Stimulated activated CD4-positive, alpha-beta T cell treated with anti-CD3 and anti-CD28 coated beads, TNF-alpha, amount 100 ng/mL, for 48 hours (primary cell): Measurements from ENCODE around the gene UGCG.
A peak's percentile ranks its signal among the peaks of the same experiment; 100 is the strongest.
"Not testable (repeated sequence)": the region's sequence is repeated elsewhere in the genome, so short reads cannot be mapped to it uniquely, and the experiment has no call there.

ENCODE experiments used
- DNase-seq, 3 donors: peaks; one replicate each; pipeline ENCODE4 v3.0.0-alpha.2; 2020; ENCODE audit warnings: low read depth in 3 of 3

Gene UGCG

DNA sequence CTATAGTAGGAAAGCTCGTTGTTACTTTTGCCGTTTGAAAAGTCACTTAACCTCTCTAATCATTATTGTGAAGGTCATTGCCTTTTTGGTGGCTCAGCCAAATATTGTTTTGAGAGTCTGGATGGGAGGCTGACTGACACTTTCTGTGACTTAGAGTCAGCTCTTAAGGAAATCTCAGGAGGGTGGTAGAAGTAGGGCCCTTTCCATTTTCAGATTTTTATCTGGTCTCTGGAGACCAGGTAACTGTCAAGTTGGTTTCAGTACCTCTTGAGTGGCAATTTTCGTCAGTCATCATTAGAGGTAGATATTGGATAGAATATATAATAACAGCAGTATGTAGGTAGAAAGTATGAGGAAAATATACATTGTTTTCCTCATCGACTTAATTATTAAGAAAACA lies 23.3 kb downstream of the UGCG start:
- DNase-seq: no peak

DNA sequence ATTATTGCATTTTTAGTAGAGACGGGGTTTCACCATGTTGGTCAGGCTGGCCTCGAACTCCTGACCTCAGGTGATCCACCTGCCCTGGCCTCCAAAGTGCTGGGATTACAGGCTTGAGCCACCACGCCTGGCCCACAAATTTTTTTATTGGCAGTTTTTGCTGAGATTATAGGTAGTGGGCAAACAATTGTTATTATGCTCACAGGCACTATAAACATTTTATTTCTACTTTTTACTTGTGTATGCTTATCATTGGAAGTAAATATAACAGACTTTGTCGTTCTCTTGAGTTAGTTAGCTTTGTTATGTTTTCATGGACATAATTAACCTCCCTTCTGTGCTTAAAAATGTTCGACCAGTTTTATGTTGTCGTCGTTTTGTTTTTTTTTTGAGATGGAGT lies 23.9 kb downstream of the UGCG start:
- no peak for DNase-seq

DNA sequence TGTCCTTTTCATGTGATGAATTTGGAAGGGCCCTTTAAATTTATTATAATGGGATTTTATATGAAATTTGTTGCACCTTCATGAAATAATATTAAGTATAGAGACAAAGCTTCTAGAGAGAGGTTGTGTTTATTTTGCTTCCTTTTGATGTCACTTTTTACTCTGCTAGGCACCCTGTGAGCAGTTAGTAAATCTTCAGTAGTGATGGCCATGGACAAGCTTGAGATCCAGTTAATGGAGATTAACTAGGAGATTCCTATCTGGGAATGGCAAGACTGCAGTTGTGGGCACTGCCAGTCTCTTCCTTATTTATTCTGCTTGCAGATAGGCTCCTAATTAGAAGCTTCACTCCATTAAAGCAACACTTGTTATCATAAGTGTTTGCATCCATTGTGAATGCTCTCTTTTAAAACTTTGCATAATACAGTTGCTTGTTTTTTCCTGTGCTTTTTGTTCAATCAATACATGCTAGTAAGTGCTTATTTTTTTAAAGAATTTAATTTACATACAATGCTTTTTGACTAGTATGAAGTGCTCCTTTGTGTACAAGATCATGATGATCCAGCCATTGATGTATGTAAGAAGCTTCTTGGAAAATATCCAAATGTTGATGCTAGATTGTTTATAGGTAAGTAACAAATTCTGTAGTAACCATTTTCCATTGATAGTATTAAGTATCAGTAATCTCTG lies 25.9 kb downstream of the UGCG start:
- DNase-seq: no peak

DNA sequence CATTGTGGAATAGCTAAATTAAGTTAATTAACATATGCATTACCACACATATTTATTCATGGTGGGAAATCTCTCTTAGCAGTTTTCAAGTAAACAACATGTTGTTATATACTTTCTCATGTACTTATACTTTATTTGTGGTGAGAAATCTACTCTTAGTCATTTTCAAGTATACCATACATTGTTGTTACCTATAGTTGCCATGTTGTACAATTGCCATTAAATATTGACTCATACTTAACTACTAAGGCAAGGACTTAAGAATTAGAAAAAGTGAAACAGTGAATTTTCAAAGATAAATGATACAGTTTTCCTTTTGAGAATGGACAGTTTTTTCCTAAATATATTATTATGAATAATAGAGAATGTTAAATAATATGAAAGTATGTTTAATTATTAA lies 27.7 kb downstream of the UGCG start:
- DNase-seq: no peak

DNA sequence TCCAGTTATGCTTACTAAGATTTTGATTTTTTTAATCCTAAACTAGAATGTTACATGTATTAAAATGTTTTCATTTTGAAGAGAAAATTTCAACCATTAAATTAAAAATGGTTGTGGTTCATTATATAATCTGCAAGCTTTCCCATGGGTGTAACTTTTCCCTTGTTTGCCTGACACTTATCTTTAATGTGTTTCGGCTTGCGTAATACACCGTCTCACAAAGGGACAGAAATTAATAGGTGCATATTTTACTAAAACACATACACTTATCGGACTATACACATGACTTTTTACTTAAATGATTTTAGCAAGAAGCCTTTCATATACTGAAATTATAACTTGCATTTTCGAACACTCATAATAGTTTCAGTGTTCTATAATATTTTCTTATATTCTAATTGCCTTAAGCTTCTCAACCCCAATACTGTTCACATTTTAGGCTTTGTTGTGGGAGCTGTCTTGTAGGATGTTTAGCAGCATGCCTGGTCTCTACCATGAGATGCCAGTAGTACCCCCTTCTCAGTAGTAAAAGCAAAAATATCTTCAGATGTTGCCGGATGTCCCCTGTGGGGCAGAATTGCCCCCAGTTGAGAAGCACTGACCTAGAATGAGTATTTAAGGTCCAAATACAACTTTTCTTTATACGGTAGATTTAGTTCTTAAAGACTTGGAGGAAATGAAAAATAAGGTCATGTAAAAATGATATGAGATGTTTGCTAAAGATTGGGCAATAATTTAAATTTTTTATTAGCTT lies 28.6 kb downstream of the UGCG start:
- no peak for DNase-seq

DNA sequence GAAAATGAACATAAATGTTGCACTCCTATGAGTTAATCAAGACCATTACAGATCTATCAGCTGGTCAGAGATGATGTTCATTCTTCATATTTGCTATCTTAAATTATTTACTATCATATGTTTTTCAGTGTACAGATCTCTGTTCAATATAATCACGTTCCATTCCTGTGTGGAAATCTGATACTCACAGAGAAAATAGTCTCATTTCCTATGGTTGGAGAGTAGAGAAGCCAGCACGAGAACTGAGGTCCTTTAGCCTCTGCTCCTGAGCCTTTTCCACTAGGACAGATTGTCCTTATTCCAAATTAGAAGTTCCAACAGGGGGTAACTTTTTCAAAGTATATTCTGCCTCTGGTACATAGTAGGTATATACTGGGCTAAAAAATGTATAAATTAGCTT lies 29.2 kb downstream of the UGCG start:
- DNase-seq: no peak

DNA sequence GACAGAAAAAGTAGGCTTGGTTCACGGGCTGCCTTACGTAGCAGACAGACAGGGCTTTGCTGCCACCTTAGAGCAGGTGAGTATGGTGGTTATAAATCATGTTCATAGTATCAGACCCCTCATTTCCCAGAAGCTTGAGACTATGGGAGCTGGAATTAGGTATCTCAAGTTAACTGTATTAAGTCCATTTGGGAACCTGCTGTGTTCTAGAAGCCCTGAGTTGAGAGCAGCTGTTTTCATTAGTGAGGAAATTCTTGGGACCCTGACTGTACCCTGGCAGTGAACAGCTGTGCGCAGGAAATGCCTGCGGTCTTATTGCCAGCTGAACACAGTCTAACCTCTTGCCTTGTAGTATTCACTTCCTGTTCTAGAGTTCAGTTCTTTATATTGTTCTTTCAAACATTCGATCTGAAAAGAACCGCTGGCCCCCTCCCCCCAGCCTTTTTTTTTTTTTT lies 29.8 kb downstream of the UGCG start:
- DNase-seq: no peak

DNA sequence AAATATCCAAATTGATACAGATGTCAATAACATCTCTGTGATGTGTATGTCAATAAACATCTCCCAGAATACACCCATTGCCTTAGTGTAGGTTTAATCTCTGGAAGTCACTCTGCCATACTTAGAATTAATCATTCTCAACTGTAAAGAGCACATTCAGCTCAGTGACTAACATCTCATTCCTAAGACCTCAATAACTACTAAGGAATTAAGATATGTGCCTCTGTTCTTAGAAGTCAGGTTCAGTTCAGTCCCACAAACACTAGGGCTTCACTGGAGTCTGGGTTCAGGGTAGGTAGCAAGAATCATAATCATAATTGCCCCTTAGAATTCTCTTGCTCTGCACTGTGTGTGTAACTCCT lies 31.7 kb downstream of the UGCG start:
- no peak for DNase-seq

DNA sequence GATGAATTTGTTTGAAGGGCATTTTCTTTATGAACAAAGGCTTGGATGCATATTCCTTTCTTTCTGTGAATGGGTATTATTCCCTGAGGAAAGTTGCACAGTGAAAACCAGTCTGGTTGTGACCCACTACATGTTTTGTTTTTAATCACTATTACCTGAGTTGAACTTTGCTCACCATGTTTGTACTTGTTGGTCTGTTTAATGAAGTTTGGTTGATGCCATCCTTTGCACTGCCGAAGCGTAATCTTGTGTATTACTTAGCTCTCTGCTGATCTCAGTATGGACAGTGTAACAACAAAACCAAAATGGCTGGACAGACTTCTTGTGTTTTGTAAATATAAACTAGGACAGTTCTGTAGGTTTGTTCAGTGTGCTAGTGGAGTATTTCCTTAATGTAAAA lies 38.1 kb downstream of the UGCG start:
- no peak for DNase-seq

DNA sequence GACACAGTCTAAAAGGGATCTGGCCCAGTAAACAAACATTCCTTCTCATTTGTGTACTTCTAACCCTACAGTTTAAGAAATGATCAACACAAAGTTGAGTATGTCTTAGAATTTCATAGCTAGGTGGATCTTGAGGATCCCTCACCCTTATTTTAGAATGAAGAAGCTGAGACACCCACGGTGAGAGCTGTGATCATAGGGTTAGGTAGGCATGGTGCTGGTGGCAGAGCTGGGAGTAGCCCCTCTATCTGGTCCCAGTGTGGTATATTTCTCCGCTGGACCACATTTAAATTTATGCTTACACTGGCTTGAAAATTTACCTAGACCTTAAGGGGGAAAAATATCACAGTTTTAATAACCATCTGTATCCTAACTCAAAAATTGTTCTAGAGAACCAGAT lies 39.8 kb downstream of the UGCG start:
- DNase-seq: no peak

DNA sequence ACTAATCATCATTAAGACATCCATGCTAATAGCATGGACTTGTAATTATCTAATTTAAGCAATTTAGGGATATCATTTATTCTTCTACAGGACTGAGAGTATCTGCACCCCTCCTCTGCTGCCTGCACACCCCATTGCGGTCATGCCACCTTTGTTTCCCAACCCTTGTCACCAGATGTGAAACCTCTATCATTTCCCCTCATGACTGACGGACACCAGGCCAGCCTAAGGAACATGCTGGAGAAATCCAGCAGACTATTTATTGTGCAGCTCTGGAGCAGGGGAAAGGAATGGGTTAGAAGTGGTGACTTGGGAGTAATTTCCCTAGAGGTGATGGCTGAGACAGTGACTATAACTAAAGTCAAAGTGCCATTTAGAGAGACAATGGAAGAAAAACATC lies 40.7 kb downstream of the UGCG start:
- DNase-seq: no peak

DNA sequence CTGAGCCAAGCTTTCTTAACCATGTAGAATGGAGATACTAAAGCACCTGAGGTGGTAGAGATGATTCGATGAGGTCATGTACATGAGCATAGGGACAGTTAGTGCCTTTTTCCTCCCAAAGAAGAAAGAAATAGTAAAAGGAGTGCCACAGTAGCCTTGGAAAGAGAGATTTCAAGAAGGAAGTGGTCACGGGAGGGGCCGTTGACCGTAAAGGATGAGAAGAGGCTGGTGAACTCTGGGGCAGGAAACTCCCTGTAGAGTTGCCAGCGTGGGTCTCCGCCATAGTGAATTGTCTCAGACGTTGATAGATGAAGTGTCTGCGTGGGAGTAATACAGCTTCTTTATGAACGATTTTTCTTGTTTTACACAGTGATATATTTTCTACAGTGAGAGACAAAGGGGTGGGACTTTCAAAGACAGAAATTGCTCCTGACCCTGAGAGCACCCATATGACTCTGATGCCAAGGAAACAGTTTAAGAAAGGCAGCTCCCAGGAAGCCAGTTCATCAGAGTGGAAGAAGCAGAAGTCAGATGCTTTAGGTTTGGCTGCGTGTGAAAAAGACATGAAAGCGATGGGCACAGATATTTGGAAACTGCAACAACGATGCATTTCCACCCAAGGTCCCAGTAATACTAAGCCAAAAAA lies 41.3 kb downstream of the UGCG start:
- peak in 2 of 3 donors; percentile 39 to 43 for DNase-seq

DNA sequence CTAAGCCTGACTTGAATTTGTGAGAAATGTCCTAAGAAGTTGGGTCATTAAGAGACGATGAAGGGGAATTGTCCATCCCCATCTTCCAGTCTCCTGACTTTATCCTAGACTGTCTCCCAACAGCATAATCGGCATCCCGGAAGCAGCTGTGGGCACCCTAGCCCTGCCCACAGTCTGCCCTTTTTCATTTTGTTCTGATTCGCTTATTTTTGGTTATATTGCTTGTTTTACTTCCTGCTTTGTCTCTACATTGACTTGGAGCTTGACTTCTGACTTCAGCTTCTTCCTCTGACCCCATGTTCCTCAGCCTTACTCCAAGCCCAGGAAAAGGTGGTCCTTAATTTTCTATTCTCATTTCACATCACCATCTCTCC lies 41.8 kb downstream of the UGCG start:
- DNase-seq: no peak

DNA sequence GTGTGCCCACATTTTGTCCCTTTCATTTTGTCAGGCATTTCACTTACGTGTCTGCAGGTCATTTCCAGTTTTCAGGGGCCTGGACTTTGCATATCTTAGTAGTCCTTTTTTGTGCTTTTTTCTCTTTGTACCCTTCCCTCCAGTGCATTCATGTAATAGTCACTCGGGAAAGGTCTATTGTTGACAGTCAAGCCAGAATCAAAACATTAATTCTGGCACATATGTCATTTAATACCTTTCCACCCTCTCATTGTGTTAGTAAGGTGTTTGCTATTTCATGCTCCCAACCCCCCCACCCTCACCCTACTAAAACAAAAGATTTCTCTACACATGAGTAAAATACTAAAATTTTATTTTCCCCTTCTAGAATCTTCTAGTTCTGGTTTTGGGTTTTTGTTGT lies 42.7 kb downstream of the UGCG start:
- no peak for DNase-seq

DNA sequence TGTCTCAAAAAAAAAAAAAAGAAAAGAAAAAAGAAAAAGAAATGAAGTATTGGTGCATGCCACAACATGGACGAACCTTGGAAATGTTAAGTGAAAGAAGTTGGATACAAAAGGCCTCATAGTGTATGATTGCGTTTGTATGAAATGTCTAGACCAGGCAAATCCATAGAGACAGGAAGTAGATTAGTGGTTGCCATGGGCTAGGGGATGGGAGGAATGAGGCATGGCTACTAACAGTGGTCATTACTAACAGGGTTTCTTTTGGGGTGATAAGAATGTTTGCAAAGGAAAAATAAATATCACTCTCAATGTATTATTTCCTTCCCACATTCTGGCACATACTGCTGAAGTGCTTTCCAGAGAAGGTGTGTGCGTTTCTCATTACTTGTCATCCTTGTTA lies 44.1 kb downstream of the UGCG start:
- no peak for DNase-seq

DNA sequence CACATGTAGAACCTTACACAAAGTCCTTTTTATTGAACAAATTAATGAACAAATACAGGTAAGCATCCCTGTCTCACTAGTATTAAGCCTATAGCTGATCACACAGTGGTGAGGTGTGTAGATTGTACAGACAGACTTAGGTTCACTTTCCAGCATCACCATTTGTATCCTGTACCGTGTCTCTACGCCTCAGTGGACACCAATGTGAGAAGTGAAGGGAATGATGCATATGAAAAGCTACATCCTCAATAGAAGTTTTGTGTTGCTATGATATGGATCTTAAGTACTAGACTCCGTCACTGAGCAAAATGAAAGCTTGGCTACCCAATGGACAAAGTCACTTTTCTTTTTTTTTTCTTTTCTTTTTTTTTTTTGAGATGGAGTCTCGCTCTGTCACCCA lies 46.6 kb downstream of the UGCG start:
- no peak for DNase-seq

DNA sequence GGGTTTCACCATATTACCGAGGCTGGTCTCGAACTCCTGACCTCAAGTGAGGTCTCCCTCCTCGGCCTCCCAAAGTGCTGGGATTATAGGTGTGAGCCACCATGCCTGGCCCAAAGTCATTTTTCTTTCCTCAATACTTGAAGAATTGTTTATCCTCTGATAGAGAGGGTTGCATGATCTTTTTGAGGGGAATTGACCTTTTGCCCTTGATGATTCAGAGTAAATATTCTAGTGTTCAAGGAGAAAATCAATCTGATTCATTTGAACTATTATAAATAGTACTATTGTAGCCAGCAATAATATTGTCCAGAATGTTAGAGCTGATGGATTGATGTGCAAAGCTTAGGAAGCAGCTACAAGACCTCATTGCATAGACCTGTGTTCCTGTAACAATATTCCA lies 47.1 kb downstream of the UGCG start:
- no peak for DNase-seq

DNA sequence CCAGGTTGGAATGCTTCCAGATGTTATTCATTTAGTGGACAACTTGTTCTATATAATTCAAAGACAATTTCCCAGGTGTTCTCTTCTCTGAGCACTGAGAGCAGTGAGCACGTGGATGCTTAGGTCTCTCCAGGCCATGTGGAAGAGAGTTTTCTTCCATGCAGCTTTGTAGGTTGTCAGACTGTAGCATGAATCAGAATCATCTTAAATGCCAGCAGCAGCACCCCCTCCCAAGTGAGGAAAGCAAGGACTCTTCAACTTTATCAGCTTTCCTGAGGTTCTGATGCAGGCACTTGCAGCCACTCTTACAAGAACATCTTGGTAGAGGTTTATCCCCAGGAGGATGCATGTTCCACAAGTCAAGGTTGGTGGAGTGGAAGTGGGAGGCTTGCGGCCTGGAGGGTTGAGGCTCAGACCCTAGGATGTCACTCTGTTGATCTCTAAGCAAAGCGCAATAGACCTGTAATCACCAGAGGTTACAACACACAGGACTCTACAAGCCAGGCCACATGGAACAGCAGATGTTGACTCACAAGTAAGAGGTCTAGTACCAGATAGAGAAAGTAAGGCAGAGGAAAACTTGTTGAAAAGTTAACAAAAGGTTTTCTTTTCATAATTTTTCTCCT lies 47.7 kb downstream of the UGCG start:
- DNase-seq: no peak

DNA sequence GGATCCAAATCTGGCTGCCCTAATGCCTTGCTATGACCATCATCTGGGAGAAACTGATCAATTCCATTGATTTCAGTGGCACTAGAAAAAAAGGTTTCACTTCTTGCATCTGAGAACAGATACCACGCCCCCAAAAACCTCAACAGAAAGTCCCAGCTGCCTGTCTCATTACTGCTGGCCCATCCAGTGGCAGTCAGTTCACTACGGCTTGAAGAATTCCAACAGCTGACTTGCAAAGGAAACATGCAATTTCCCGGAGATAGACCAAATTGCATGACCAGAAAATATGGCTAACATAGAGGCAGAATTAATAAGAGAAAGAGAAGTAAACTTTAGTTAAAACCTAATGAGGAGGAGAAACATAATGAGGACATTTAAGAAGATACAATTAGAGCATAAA lies 48.6 kb downstream of the UGCG start:
- DNase-seq: no peak

DNA sequence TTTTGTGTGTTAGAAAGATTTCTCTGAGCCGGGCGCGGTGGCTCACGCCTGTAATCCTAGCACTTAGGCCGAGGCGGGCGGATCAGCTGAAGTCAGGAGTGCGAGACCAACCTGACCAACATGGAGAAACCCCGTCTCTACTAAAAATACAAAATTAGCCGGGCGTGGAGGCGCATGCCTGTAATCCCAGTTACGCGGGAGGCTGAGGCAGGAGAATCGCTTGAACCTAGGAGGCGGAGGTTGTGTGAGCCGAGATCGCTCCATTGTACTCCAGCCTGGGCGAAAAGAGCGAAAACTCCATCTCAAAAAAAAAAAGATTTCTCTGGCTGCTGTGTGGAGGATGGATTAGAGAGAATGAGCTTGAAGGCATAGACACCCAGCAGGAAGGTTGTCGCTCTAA lies 51.5 kb downstream of the UGCG start:
- not testable (repeated sequence) for DNase-seq

DNA sequence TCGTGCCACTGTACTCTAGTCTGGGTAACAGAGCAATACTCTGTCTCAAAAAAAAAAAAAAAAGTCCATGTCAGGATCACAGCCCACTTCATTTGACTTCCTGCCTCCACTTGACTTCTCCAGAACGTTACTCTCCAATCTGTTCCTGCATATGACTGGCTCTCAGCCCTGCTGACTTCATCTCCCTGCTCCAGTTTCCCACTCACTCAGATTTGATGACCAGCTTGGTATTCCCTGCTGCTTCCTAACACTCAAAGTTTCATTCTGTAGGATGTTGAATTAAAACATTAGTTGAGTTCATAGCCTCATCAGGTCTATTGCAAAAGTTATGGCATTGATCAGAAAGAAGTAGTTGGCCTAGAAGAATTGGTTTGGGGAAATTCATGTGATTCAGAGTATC lies 52.3 kb downstream of the UGCG start:
- DNase-seq: no peak

DNA sequence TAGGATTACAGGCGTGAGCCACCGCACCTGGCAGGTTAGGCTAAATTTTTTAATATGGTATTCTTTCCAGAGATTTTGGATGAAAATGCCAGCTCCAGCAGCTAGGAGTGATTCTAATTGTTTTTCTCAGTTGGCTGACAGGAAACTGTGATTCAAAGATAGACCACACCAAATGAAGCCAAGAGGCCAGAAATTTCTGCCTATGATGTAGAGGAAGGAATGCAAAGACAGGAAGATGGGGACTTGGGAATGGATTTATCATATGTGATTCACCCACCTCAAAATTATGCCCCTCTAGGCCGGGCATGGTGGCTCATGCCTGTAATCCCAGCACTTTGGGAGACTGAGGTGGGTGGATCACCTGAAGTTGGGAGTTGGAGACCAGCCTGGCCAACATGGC lies 53.3 kb downstream of the UGCG start:
- DNase-seq: no peak

DNA sequence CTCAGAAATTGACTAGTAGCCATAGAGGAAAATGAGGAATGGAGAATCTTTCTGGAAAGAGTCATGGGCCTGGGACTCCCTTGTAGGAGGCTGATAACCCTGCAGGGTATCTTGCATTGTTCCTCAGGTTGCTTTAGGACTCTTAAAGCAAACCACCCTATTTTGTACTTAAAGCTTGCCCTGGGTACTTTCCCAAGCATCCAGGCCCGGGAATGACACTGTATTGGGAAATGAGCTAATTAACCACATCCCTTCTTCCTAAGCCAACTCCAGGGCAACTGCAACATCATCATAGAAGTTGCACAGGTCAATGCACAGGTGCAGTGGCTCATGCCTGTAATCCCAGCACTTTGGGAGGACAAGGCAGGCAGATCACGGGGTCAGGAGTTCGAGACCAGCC lies 55.9 kb downstream of the UGCG start:
- DNase-seq: no peak
